Endothelial cell of umbilical vein (primary cell): ENCODE results near the gene PPHLN1. TPM values are rescaled to one million over a fixed set of nuclear protein-coding genes. Genes with fewer than 3 reads are reported as not detected.

ENCODE experiments used
- BruUV-seq: library from RNA; stranded (reverse); fragments of 400-500 nt; replicated peaks from 2 replicates; lab custom pipeline; 2021; lab: Mats Ljungman, UMichigan
- CTCF ChIA-PET: fragments of 300-600, 350-600 bp; sonication (Branson Sonifier 250); formaldehyde crosslinking; loops from one replicate; lab custom pipeline; 2021; ENCODE audit warnings: antibody characterized with exemption, inconsistent platforms; lab: Charles Lee
- POLR2A ChIA-PET: fragments of 300-600, 350-600 bp; sonication (Branson Sonifier 250); formaldehyde crosslinking; loops from one replicate; lab custom pipeline; 2021; ENCODE audit warnings: antibody characterized with exemption, inconsistent platforms; lab: Charles Lee
- DNase-seq: peaks from one replicate; pipeline ENCODE4 v3.0.0-alpha.2; 2011; ENCODE audit warnings: low read depth, low spot score
- FAIRE-seq: peaks from 2 replicates; lab custom pipeline; 2011; peaks lifted over from hg19 to GRCh38; lab: Jason Lieb, UNC
- H2AFZ ChIP-seq: 2 replicates; pipeline ENCODE4 v1.6.0; 2012; ENCODE audit warnings: low read depth, low read length, control low read depth, inconsistent platforms
- H3K27ac ChIP-seq: 2 replicates; pipeline ENCODE4 v1.5.1; 2011; ENCODE audit warnings: low read depth, mild to moderate bottlenecking, control low read depth, low read length, moderate library complexity; ENCODE audit not compliant: insufficient read depth
- H3K27me3 ChIP-seq, 2 experiments: 2 replicates each; pipeline versions ENCODE4 v1.6.0 to v1.6.1; 2011; ENCODE audit warnings: low read length in 2 of 2, mixed read lengths in 1 of 2; ENCODE audit not compliant: control insufficient read depth in 2 of 2, insufficient read depth in 2 of 2
- H3K36me3 ChIP-seq, 2 experiments: 2 replicates in 1 of 2; 3 replicates in 1 of 2; pipeline ENCODE4 v1.5.1; 2011; ENCODE audit warnings: low read length in 2 of 2, mild to moderate bottlenecking in 1 of 2, moderate library complexity in 1 of 2; ENCODE audit not compliant: control insufficient read depth in 2 of 2, insufficient read depth in 2 of 2; ENCODE audit errors: extremely low read depth in 1 of 2
- H3K4me1 ChIP-seq: 3 replicates; pipeline ENCODE4 v1.5.1; 2011; ENCODE audit warnings: mild to moderate bottlenecking, low read length; ENCODE audit not compliant: control insufficient read depth, insufficient read depth; ENCODE audit errors: extremely low read depth
- H3K4me2 ChIP-seq: 2 replicates; pipeline ENCODE4 v1.6.1; 2011; ENCODE audit warnings: low read length, control low read depth, mixed read lengths; ENCODE audit not compliant: insufficient read depth
- H3K4me3 ChIP-seq, 3 experiments: fragments of 200-600 bp in 1 of 3; sonication (generic), shearing (Covaris generic) in 1 of 3; replicated peaks in 1 of 3; 2 replicates each; pipeline ENCODE4 v1.5.1; 2011 to 2016; ENCODE audit warnings: control low read depth in 3 of 3, low read length in 3 of 3, mild to moderate bottlenecking in 2 of 3, inconsistent platforms in 1 of 3, low read depth in 1 of 3, moderate library complexity in 1 of 3; ENCODE audit not compliant: insufficient read depth in 1 of 3
- H3K79me2 ChIP-seq: 2 replicates; pipeline ENCODE4 v1.6.0; 2012; ENCODE audit warnings: low read length, inconsistent platforms; ENCODE audit not compliant: control insufficient read depth, insufficient read depth
- H3K9ac ChIP-seq: replicated peaks from 2 replicates; pipeline ENCODE3; 2011; ENCODE audit warnings: low read length, control low read depth; ENCODE audit not compliant: insufficient read depth; ENCODE audit errors: extremely low read depth
- H3K9me1 ChIP-seq: replicated peaks from 3 replicates; pipeline ENCODE4 v1.6.0; 2011; ENCODE audit warnings: mild to moderate bottlenecking, low read length; ENCODE audit not compliant: control insufficient read depth, insufficient read depth; ENCODE audit errors: extremely low read depth
- H3K9me3 ChIP-seq: replicated peaks from 2 replicates; pipeline ENCODE4 v1.5.1; 2012; ENCODE audit warnings: low read length, inconsistent platforms; ENCODE audit not compliant: control insufficient read depth, insufficient read depth
- H4K20me1 ChIP-seq: replicated peaks from 2 replicates; pipeline ENCODE3; 2011; ENCODE audit warnings: mild to moderate bottlenecking, low read length; ENCODE audit not compliant: control insufficient read depth, insufficient read depth; ENCODE audit errors: extremely low read depth
- EZH2 ChIP-seq: IDR thresholded peaks from 2 replicates; pipeline ENCODE4 v1.6.1; 2012; ENCODE audit warnings: borderline replicate concordance, low read depth, mild to moderate bottlenecking, moderate library complexity, low read length, inconsistent platforms; ENCODE audit not compliant: severe bottlenecking
- FOS ChIP-seq: IDR thresholded peaks from 2 replicates; pipeline ENCODE4 v1.6.1; 2011; ENCODE audit warnings: mild to moderate bottlenecking, low read length, moderate library complexity, borderline replicate concordance; ENCODE audit not compliant: insufficient read depth
- GATA2 ChIP-seq: IDR thresholded peaks from 2 replicates; pipeline ENCODE4 v1.7.0; 2011; ENCODE audit warnings: low read depth, mild to moderate bottlenecking, moderate library complexity, mixed read lengths, low read length; ENCODE audit not compliant: insufficient read length, insufficient read depth
- JUN ChIP-seq: IDR thresholded peaks from 2 replicates; pipeline ENCODE4 v1.6.1; 2011; ENCODE audit warnings: borderline replicate concordance, low read depth; ENCODE audit not compliant: insufficient read length, insufficient read depth
- MAX ChIP-seq: IDR thresholded peaks from 2 replicates; pipeline ENCODE4 v1.6.1; 2011; ENCODE audit not compliant: insufficient read depth, insufficient read length
- MYC ChIP-seq: IDR thresholded peaks from one replicate; pipeline ENCODE4 v1.6.1; 2011; ENCODE audit warnings: mild to moderate bottlenecking, low read depth, low read length
- POLR2AphosphoS5 ChIP-seq: IDR thresholded peaks from 2 replicates; pipeline ENCODE4 v1.6.1; 2012; ENCODE audit warnings: low read depth, mild to moderate bottlenecking, control low read depth, low read length, moderate library complexity; ENCODE audit not compliant: insufficient read depth
- dilution Hi-C: fragments of 300-500 bp; cut with MboI; formaldehyde crosslinking; loops from one replicate; pipeline ENCODE4 v1.15.0; 2019; ENCODE audit warnings: low sequenced_read_pairs; ENCODE audit not compliant: extremely low pct_ligation_motif_present
- intact Hi-C: fragments of 100-400 bp; cut with micrococcal nuclease; formaldehyde crosslinking; loops from one replicate; pipeline ENCODE4 v1.10.0; 2022
- polyA plus RNA-seq, 4 experiments: library from polyadenylated mRNA; depleted of rRNA in 3 of 4; stranded (reverse) in 3 of 4; unstranded in 1 of 4; fragments of >200 nt; gene quantifications; 2 replicates each; pipeline versions ENCODE4 v1.2.1 to v1.2.3, GENCODE V29; 2011 to 2012; ENCODE audit warnings: missing spikeins in 1 of 4
- total RNA-seq: library from RNA; stranded (reverse); gene quantifications from 2 replicates; pipeline ENCODE4 v1.2.3, GENCODE V29; 2021
- TF ChIP-seq, protein P1 (sequence below), 2 donors: IDR thresholded peaks; 1 replicate in 1 of 2; 2 replicates in 1 of 2; pipeline ENCODE4 v1.5.1; 2011; ENCODE audit warnings: low read length in 2 of 2, mild to moderate bottlenecking in 2 of 2, moderate library complexity in 2 of 2, control low read depth in 1 of 2, inconsistent platforms in 1 of 2, low read depth in 1 of 2; ENCODE audit not compliant: insufficient read depth in 1 of 2; ENCODE audit errors: extremely low read depth in 1 of 2

The PPHLN1 gene
- total and polyA plus RNA-seq, 2 donors (not counting 3 experiments of a cell fraction or from before 2014, with no cell fraction given) = 23.4 to 62.2 TPM

DNA sequence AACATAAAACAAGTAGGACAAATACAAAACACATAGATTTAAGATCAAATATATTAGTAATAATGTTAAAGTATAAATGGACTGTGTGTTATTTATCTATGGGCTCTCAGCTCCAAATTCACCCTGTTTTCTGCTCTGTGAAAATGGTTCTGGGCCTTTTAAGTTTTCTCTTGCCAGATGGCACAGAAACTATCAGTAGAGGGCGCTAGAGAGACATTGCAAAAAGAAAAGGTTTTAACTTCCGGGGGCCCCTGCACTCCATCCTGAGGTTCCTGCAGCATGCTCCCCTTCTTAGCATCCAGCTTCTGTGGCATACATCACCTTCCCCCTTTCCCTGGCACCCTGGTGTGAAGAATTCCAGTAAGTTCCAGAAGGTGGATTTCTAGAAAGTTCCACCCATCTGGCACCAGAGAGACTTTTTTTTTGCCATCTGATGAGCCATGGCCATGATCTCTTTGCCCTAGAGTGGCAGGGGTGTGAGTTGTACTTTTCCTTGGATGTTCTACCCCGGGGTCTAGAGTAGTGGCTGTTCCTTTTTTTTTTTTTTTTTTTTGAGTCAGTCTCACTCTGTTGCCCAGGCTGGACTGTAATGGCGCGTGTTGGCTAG, 29.4 kb upstream of the PPHLN1 start:
- intact Hi-C loops = loop anchor here (5.0 kb wide), 2 partner anchors 186 to 1041 kb away; no protein-coding TSS in a partner anchor
- CTCF ChIA-PET = interaction anchor here (0.7 to 1.3 kb wide), 2 partner anchors 373 to 1042 kb away, joined by 3 read pairs; no protein-coding TSS in a partner anchor
- BruUV-seq = no TSS peak
- Histone ChIP-seq H4K20me1 (no peaks in the 10 kb centered on the region), H3K9me1 (no peaks in the 10 kb centered on the region), H3K4me3 (no peak overlapping the region), H2AFZ (no peak overlapping the region), H3K4me2 (no peak overlapping the region), H3K27me3 (no peaks in the 10 kb centered on the region), H3K79me2 (no peaks in the 10 kb centered on the region), H3K36me3 (no peaks in the 10 kb centered on the region), H3K9ac (no peak overlapping the region), H3K27ac (no peak overlapping the region), H3K9me3 (no peaks in the 10 kb centered on the region), H3K4me1 (peaks cover 9% of the 10 kb centered on the region)
- no peak for FAIRE-seq
- dilution Hi-C loops = no loop called here
- TF ChIP-seq MAX = no peak
- TF ChIP-seq, protein P1, sequence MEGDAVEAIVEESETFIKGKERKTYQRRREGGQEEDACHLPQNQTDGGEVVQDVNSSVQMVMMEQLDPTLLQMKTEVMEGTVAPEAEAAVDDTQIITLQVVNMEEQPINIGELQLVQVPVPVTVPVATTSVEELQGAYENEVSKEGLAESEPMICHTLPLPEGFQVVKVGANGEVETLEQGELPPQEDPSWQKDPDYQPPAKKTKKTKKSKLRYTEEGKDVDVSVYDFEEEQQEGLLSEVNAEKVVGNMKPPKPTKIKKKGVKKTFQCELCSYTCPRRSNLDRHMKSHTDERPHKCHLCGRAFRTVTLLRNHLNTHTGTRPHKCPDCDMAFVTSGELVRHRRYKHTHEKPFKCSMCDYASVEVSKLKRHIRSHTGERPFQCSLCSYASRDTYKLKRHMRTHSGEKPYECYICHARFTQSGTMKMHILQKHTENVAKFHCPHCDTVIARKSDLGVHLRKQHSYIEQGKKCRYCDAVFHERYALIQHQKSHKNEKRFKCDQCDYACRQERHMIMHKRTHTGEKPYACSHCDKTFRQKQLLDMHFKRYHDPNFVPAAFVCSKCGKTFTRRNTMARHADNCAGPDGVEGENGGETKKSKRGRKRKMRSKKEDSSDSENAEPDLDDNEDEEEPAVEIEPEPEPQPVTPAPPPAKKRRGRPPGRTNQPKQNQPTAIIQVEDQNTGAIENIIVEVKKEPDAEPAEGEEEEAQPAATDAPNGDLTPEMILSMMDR (IDR thresholded peaks at IDR 0.05; ENCODE audit: extremely low read depth in 1 of 2, insufficient read depth in 1 of 2, low read depth in 1 of 2, low read length in 2 of 2) = peak; percentile 40 to 57
- POLR2A ChIA-PET = no interaction called here
- DNase-seq = no peak

- Histone ChIP-seq H3K27ac (no peak overlapping the region), H3K79me2 (no peaks in the 10 kb centered on the region), H3K4me3 (no peak overlapping the region), H3K9me1 (no peaks in the 10 kb centered on the region), H3K9me3 (no peaks in the 10 kb centered on the region), H2AFZ (no peak overlapping the region), H3K4me2 (peak overlapping the region; percentile 38), H4K20me1 (no peaks in the 10 kb centered on the region), H3K4me1 (peaks cover 9% of the 10 kb centered on the region), H3K36me3 (no peaks in the 10 kb centered on the region), H3K27me3 (no peaks in the 10 kb centered on the region), H3K9ac (no peak overlapping the region)
- CTCF ChIA-PET = interaction anchor here (0.6 to 1.8 kb wide), 6 partner anchors 17 to 1062 kb away, joined by 3 to 5 read pairs (median 3); no protein-coding TSS in a partner anchor
- POLR2A ChIA-PET = interaction anchor here (0.7 kb wide), 1 partner anchor 153 kb away, joined by 6 read pairs; no protein-coding TSS in a partner anchor
- BruUV-seq = no TSS peak
- FAIRE-seq (no peak), DNase-seq (no peak)
- dilution Hi-C loops = no loop called here
- TF ChIP-seq EZH2 (no peak), FOS (no peak), MAX (no peak), MYC (no peak), GATA2 (no peak), JUN (no peak), POLR2AphosphoS5 (no peak)
- intact Hi-C loops = loop anchor here (5.0 kb wide), 2 partner anchors 183 to 1038 kb away; no protein-coding TSS in a partner anchor
Measured at GRCh38 chr12:42298887-42299286, 27.1 kb upstream of the PPHLN1 start.
